HUDEP-2 (cell line): ENCODE measurements around the gene NGEF.
A peak's percentile ranks its signal among the peaks of the same experiment; 100 is the strongest.
"Not testable (repeated sequence)": the region's sequence is repeated elsewhere in the genome, so short reads cannot be mapped to it uniquely, and the experiment has no call there.

ENCODE experiments used
- DNase-seq, 76 experiments: peaks; one replicate each; lab custom pipeline; 2025; ENCODE audit not compliant: unreplicated experiment in 76 of 76; lab: John Stamatoyannopoulos, UW

The NGEF gene

GRCh38 chr2:232857158-232857563, 155.9 kb downstream of the NGEF start:
- no peak for DNase-seq

- peak in 72 of 76 experiments; percentile 8 to 86 (median 62) for DNase-seq
Measured at GRCh38 chr2:232854082-232854481, 159.0 kb downstream of the NGEF start.

GRCh38 chr2:232852676-232853075, 160.4 kb downstream of the NGEF start:
- no peak for DNase-seq

DNA sequence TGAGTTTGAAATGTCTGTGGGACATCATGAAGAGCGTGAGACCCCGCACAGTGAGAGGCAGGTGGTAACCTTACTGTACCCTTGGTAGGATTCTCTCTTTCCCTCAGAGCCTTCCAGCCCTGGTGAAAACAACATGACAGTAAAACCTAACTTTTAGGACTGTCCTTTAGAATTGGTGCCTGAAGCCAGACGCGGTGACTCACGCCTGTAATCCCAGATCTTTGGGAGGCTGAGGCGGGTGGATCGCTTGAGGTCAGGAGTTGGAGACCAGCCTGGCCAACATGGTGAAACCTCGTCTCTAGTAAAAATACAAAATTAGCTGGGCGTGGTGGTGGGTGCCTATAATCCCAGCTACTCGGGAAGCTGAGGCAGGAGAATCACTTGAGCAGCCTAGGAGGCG, 161.0 kb downstream of the NGEF start:
- DNase-seq: not testable (repeated sequence)

DNA sequence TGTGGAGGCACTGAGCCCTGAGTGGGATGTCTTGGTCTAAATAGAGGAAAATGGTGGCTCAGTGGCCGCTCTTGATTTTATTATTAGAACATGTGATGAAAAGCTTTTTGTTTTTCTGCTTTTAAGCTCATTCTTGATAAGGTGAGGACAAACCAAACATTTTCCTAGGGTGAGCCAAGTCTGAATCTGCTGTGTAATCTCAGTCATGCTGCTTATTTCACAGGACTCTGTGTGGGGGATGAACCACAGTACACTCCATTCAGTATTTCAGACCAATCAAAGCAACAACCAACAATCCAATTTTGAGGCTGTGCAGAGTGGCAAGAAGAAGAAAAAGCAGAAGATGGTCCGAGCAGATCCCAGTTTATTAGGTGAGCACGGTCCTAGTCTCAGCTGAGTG, 163.0 kb downstream of the NGEF start:
- no peak for DNase-seq

GRCh38 chr2:232846055-232846454, 167.0 kb downstream of the NGEF start:
- no peak for DNase-seq

DNA sequence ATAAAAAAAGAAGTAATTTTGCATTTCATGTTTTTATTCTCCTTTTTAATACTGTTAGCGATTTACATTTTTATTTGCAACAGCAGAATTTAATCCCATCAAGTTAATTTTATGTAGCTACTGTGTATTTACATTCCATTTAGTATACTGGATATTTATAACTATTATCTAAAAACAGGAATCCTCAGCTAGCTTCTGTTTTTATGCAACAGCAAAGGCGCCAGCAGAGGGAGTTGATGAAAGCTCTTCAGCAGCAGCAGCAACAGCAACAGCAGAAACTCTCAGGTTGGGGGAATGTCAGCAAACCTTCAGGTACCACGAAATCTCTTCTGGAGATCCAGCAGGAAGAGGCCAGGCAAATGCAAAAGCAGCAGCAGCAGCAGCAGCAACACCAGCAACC, 169.2 kb downstream of the NGEF start:
- DNase-seq: no peak

- DNase-seq: no peak
Measured at GRCh38 chr2:232842689-232843088, 170.4 kb downstream of the NGEF start.

GRCh38 chr2:232839411-232840079, 173.5 kb downstream of the NGEF start:
- peak in 15 of 76 experiments; percentile 4 to 48 (median 14) for DNase-seq

DNA sequence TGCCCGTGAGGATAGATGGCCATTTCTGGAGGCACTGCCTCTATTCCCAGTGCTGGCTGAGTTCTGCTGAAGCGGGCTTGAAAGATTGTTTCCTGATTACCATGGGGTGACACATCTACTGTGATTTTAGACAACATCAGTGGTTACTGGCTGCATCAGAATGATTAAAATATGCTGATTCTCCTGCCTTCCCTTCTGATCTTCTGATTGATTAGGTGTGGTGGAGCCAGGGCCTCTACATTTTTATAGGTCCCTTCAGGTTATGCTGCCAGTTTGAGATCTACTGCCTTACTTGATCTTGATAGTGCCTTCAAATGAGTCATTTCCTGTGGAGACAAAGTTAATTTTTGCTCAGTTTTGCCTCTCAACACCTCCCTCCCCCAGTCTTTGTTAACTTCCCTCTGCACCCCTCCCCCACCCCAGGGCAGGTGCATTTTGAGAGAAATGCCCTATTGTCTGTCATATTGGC, 174.6 kb downstream of the NGEF start:
- DNase-seq: peak in 48 of 76 experiments; percentile 7 to 83 (median 36)

- no peak for DNase-seq
Measured at GRCh38 chr2:232836934-232837333, 176.1 kb downstream of the NGEF start.

GRCh38 chr2:232835687-232836208, 177.3 kb downstream of the NGEF start:
- no peak for DNase-seq

DNA sequence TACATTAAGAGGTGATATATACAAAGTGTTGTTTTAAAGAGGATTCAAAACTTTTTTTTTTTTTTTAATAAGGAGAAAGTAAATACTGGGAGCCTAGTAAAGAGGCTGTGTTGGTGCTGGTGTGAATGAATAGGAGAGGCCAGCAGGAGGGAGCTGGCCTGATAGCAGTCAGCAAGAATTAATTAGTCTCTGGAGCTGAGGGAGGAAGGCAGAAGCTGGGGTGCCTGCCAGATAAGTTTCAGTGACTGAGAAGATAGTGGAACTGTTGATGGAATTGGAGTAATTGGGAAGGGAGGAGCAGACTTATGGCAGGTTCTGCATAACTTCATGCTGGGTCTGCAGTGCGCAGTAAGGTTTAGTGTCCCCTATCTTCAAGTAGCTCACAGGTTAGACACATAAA, 179.2 kb downstream of the NGEF start:
- DNase-seq: peak in 1 of 76 experiments; percentile 3

GRCh38 chr2:232831496-232831895, 181.6 kb downstream of the NGEF start:
- no peak for DNase-seq

DNA sequence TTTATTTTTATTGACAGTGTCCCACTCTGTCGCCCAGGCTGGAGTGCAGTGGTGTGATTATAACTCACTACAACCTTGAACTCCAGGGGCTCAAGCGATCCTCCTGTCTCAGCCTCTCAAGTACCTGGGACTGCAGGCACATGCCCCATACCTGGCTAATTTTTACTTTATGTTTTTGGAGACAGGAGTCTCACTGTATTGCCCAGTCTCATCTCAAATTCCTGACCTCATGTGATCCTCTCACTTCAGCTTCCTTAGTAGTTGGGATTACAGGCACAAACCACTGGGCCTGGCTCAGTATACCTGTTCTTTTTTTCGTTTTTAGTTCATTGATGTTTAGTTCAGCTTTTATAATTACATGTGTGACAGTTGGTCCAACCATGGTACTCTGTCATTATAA, 183.1 kb downstream of the NGEF start:
- DNase-seq: no peak
